Measurements from ENCODE around the gene ROCK2.

ROCK2 gene

GRCh38 chr2:11344342-11344955 lies at the start of gene ROCK2:
TSS of gene ROCK2 (minus strand) at chr2:11344636. CDS start at chr2:11344136, 500 bp downstream.
- peak; percentile 20 for DNase-seq

DNA sequence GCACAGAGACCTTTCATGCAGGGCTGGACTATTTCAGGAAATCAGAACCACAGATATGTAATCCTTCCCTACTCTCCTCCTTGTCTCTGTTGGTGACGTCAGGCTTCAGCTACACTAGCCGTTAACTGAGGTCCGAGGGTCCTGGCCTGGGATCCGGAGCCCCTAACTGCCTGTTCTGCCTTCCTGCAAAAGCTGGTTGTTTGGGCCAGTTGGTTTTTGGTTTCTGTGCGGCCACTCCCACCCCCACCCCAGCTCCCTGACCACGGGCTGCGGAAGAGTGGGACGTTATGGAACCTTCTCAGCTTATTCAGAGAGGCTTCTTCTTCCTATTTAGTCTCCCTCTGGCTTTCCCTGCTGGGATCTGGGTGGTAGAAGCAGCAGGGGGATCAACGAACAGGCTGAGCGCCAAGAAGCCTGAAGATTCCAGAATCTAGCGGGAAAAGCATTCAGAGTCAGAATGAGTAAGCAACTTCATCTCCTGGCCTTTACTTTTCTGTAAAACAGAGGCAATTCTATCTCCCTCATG lies 49.3 kb upstream of the ROCK2 start:
- no peak for DNase-seq

DNA sequence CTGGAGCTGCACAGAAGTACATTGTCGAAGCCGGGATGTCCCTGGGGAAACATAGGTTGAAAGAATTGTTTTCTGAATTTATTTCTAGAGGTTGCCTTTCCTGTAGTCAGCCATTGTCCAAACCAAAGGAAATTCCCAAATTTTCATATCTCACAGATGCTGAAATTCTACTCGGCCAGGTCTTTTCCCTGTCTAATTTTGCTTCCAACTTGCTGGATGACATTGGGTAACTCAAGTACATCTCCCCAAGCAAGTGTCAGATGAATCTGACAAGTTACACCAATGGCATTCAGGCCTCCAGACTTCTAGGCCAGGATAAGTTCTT lies 47.5 kb upstream of the ROCK2 start:
- DNase-seq = no peak

- no peak for DNase-seq
Observed at GRCh38 chr2:11390399-11390658, 45.9 kb upstream of the ROCK2 start.

GRCh38 chr2:11389551-11390398 lies 45.3 kb upstream of the ROCK2 start:
- DNase-seq = no peak

GRCh38 chr2:11389052-11389420 lies 44.6 kb upstream of the ROCK2 start:
- DNase-seq = no peak

- DNase-seq = no peak
Observed at GRCh38 chr2:11388262-11389051, 44.0 kb upstream of the ROCK2 start.

DNA sequence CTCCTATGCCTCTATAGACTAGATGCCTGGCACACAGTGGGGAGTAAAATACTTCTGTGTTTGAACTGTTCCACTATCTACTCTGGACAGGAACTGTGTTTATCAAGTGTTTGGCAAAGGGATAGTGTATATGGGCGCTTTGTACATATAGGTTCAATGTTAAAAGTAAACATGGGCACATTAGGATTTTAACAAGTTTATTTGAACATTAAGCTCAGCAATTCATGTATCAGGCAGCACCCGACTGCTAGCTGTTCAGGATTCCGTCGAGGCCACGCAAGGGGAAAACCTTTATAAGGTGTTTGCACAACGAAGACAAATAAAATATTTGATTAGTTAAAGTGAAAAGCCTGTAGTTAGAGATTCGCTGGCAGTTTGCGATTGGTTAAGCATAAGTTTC lies 43.4 kb upstream of the ROCK2 start:
- no peak for DNase-seq

GRCh38 chr2:11387100-11387390 lies 42.6 kb upstream of the ROCK2 start:
- DNase-seq = no peak

DNA sequence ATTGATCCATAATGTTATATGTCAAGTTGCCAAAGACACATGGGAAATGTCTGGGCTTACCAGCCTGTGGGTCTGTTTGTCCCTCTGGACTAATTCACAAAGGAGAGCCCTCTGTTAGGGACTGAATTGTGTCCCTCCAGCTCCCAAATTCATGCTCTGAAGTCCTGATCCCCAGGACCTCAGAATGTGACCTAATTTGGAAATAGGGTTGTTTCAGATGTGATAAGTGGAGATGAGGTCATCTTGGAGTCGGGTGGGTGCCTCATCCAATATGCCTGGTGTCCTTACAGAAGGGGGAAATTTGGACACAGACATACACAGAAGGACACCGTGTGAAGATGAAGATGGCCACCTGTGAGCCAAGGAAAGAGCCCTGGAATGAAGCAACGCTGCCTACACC lies 41.4 kb upstream of the ROCK2 start:
- DNase-seq = no peak

GRCh38 chr2:11385216-11385615 lies 40.8 kb upstream of the ROCK2 start:
- no peak for DNase-seq

DNA sequence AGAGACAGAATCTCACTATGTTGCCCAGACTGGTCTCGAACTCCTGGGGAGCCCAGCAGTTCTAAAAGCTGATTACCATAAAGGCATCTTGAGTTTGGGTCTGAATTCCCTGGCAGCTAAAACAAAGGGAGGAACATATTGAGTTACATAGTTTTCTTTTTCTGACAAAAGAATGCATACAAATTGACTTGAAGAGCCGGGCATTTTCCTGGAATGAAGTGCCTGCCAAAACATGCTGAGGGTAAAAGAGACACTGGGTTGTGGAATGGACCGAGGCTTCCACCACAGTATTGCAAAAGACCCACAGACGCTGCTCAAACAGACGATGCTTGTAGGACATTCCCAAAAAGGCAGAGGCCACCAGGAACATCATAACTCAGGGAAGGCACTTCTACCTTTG lies 35.1 kb upstream of the ROCK2 start:
- no peak for DNase-seq

- no peak for DNase-seq
Observed at GRCh38 chr2:11377928-11378545, 33.6 kb upstream of the ROCK2 start.

DNA sequence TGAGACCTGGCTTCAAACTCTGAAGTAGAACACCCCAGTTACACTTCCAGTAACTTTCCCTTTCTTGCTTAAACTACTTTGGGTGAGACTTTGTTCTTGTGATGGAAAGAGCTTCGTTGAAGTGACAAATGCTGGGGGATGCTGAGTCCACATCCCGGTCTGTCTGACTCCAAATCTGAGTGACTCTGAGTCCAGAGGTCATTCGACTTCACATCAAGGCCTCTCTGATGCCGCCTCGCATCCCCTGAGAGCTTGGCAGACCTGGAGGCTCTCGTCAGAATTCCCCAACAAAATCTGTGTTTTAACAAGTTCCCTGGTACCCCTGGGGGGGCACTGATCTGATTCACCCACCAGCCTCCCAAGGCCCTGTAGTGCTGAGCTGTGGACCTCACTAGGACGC lies 31.6 kb upstream of the ROCK2 start:
- DNase-seq = no peak

DNA sequence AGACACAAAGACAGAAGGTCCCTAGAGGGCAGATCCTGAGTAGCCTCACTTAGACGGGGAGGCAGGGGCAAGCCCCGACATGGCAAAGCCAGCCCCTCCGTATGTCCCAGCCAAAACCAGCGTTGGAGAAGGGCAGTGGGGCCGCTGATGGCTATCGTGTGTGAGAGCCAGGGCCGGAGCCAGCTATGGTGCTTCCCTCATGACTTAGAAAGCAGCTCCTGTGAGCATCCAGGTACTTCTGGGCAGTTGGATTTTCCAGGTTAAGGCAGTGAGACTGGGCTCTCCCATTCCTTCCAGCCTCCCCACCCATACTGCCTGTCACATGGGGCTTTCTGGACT lies 31.2 kb upstream of the ROCK2 start:
- DNase-seq = no peak

GRCh38 chr2:11375025-11375688 lies 30.7 kb upstream of the ROCK2 start:
- DNase-seq = no peak

GRCh38 chr2:11373096-11373495 lies 28.7 kb upstream of the ROCK2 start:
- DNase-seq = no peak

GRCh38 chr2:11371092-11371937 lies 26.9 kb upstream of the ROCK2 start:
- DNase-seq = no peak

DNA sequence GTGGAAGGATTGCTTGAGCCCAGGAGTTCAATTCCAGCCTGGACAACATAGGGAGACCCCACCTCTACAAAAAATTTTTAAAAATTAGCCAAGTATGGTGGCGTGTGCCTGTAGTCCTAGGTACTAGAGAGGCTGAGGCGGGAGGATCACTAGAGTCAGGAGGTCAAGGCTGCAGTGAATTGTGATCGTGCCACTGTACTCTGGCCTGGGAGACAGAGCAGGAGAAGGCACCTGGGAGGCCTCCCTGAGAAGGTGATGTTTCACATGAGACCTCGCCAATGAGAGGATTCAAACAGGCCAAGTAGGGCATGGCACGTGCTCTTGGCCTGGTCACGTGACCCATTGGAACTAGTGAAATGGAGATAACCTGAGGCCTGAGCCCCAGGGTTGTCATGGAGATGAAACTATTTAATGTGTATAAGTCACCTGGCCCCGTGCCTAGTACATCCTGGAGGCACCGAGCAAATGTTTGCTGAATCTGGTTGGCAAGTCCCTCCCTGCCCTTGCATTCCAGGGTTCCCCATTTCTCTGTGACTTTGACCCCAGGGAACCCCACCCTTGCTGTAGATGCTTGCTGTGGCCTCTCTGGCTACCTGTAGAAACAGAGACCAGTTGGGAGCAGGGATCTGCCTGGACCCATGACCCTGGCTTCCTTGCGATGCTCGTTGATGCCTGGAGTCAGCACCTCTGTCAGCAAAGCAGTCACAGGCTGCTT lies 26.1 kb upstream of the ROCK2 start:
- no peak for DNase-seq

- no peak for DNase-seq
Observed at GRCh38 chr2:11368059-11368572, 23.7 kb upstream of the ROCK2 start.

DNA sequence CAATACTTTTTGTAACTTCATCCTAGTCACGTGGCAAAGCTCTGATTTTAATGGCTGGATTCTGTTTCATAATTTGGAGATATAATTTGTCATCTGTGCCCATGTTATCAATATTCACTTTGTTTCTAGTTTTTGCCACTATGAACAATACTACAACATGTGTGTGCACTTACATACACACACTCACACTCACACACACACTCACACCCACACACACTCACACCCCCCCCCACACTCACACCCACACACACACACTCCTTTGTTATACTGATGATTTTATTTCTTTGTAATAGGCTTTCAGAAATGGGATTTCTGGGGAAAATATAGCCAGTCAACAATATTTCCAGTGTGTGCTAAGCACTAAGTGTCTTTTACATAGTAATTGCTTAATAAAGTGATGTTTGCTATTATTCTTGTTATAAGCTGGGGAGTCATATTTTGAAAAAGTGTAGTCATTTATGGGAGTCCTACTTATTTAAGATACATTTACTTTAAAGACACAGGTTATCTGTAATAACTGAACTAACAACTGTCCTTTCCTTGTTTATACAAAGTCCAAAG lies 22.8 kb upstream of the ROCK2 start:
- DNase-seq = no peak

Measured in NK-92 treated with Interleukin-12 subunit alpha and Interleukin-12 subunit beta, amount 100 ng/mL, for 24 hours (cell line).